Measurements from ENCODE around the gene C16orf96. TPM values are rescaled to one million over a fixed set of nuclear protein-coding genes. Genes with fewer than 3 reads are reported as not detected.

The C16orf96 gene
- total and polyA plus RNA-seq, 2 of the 13 experiments (the other 11 are each of a cell fraction or from before 2014, with no cell fraction given), result 0.03 TPM; not detected in 1

DNA sequence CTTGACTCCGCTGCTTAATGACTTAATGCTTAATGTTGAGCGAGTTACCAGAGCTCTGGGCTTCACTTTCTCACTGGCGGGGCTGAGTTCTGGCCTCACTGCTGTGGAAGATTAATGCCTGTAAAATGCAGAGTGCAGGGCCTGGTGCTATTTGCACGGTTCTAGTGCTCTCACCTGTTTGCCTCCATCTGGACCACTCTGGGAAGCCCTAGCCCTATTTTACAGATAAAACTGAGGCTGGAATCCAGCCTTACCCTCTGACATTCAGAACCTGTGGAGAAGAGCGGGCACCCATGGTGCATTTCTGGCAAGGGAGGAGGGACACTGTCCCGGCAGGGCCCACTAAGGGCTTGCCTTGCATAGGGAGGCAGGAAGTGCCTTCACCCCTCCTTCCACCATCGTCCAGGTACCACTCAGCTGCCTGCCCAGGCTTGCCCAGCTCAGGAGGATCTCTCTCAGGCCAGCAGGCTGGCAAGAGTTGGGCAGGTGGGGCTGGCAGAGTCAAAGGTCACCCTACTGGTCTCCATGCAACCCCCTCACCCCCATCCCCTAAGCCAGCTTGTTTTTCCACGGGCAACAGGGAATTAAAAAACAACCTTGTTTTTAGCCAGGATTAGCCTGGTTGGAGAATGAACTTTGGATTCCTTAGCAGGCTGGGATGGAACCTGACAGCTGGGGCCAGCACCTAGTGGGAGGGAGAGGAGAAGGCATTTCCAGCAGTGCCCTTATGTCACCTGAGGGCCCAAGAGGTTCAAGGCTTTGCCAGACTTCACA lies 62.7 kb downstream of the C16orf96 start (continued):
- TF ChIP-seq TAF1 (CRISPR knock-in tag; IDR thresholded peaks at IDR 0.05) (no peak; the same call in 1 of the 2 replicates), RXRB (CRISPR knock-in tag; IDR thresholded peaks at IDR 0.05; ENCODE audit: borderline replicate concordance) (peak; percentile 67), GABPA (IDR thresholded peaks at IDR 0.05; ENCODE audit: low read depth, low read length) (no peak), GABPA (CRISPR knock-in tag; IDR thresholded peaks at IDR 0.05; ENCODE audit: low read depth) (no peak), ZNF430 (CRISPR knock-in tag; IDR thresholded peaks at IDR 0.05) (no peak), ZNF724P (CRISPR knock-in tag; IDR thresholded peaks at IDR 0.05; ENCODE audit: borderline replicate concordance) (0 out of 2 replicates have a peak, but pooled peaks have one; percentile 9), FOXA1 (IDR thresholded peaks at IDR 0.05) (no peak), FOXA1 (CRISPR knock-in tag; IDR thresholded peaks at IDR 0.05) (no peak), ZNF20 (CRISPR knock-in tag; IDR thresholded peaks at IDR 0.05) (no peak), ZNF331 (CRISPR knock-in tag; IDR thresholded peaks at IDR 0.05) (0 out of 2 replicates have a peak, but pooled peaks have one; percentile 29), ZNF616 (CRISPR knock-in tag; IDR thresholded peaks at IDR 0.05; ENCODE audit: low read depth) (no peak), ZNF230 (CRISPR knock-in tag; IDR thresholded peaks at IDR 0.05) (no peak), CBX5 (CRISPR knock-in tag; IDR thresholded peaks at IDR 0.05; ENCODE audit: borderline replicate concordance) (no peak), HHEX (CRISPR knock-in tag; IDR thresholded peaks at IDR 0.05) (no peak), ZNF773 (CRISPR knock-in tag; IDR thresholded peaks at IDR 0.05; ENCODE audit: borderline replicate concordance) (no peak)
- TF ChIP-seq, protein P1, sequence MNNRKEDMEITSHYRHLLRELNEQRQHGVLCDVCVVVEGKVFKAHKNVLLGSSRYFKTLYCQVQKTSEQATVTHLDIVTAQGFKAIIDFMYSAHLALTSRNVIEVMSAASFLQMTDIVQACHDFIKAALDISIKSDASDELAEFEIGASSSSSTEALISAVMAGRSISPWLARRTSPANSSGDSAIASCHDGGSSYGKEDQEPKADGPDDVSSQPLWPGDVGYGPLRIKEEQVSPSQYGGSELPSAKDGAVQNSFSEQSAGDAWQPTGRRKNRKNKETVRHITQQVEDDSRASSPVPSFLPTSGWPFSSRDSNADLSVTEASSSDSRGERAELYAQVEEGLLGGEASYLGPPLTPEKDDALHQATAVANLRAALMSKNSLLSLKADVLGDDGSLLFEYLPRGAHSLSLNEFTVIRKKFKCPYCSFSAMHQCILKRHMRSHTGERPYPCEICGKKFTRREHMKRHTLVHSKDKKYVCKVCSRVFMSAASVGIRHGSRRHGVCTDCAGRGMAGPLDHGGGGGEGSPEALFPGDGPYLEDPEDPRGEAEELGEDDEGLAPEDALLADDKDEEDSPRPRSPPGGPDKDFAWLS (CRISPR knock-in tag; IDR thresholded peaks at IDR 0.05; ENCODE audit: borderline replicate concordance), result no peak
- TF ChIP-seq, protein P2, sequence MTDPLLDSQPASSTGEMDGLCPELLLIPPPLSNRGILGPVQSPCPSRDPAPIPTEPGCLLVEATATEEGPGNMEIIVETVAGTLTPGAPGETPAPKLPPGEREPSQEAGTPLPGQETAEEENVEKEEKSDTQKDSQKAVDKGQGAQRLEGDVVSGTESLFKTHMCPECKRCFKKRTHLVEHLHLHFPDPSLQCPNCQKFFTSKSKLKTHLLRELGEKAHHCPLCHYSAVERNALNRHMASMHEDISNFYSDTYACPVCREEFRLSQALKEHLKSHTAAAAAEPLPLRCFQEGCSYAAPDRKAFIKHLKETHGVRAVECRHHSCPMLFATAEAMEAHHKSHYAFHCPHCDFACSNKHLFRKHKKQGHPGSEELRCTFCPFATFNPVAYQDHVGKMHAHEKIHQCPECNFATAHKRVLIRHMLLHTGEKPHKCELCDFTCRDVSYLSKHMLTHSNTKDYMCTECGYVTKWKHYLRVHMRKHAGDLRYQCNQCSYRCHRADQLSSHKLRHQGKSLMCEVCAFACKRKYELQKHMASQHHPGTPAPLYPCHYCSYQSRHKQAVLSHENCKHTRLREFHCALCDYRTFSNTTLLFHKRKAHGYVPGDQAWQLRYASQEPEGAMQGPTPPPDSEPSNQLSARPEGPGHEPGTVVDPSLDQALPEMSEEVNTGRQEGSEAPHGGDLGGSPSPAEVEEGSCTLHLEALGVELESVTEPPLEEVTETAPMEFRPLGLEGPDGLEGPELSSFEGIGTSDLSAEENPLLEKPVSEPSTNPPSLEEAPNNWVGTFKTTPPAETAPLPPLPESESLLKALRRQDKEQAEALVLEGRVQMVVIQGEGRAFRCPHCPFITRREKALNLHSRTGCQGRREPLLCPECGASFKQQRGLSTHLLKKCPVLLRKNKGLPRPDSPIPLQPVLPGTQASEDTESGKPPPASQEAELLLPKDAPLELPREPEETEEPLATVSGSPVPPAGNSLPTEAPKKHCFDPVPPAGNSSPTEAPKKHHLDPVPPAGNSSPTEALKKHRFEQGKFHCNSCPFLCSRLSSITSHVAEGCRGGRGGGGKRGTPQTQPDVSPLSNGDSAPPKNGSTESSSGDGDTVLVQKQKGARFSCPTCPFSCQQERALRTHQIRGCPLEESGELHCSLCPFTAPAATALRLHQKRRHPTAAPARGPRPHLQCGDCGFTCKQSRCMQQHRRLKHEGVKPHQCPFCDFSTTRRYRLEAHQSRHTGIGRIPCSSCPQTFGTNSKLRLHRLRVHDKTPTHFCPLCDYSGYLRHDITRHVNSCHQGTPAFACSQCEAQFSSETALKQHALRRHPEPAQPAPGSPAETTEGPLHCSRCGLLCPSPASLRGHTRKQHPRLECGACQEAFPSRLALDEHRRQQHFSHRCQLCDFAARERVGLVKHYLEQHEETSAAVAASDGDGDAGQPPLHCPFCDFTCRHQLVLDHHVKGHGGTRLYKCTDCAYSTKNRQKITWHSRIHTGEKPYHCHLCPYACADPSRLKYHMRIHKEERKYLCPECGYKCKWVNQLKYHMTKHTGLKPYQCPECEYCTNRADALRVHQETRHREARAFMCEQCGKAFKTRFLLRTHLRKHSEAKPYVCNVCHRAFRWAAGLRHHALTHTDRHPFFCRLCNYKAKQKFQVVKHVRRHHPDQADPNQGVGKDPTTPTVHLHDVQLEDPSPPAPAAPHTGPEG (CRISPR knock-in tag; IDR thresholded peaks at IDR 0.05), result peak; percentile 42; the same call in 1 of the 2 replicates
- TF ChIP-seq, protein P3, sequence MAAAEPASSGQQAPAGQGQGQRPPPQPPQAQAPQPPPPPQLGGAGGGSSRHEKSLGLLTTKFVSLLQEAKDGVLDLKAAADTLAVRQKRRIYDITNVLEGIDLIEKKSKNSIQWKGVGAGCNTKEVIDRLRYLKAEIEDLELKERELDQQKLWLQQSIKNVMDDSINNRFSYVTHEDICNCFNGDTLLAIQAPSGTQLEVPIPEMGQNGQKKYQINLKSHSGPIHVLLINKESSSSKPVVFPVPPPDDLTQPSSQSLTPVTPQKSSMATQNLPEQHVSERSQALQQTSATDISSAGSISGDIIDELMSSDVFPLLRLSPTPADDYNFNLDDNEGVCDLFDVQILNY (CRISPR knock-in tag; conservative IDR thresholded peaks at IDR 0.05), result no peak
- TF ChIP-seq, protein P4, sequence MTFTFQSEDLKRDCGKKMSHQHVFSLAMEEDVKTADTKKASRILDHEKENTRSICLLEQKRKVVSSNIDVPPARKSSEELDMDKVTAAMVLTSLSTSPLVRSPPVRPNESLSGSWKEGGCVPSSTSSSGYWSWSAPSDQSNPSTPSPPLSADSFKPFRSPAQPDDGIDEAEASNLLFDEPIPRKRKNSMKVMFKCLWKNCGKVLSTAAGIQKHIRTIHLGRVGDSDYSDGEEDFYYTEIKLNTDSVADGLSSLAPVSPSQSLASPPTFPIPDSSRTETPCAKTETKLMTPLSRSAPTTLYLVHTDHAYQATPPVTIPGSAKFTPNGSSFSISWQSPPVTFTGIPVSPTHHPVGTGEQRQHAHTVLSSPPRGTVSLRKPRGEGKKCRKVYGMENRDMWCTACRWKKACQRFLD (CRISPR knock-in tag; IDR thresholded peaks at IDR 0.05; ENCODE audit: borderline replicate concordance), result no peak
- TF ChIP-seq, protein P5, sequence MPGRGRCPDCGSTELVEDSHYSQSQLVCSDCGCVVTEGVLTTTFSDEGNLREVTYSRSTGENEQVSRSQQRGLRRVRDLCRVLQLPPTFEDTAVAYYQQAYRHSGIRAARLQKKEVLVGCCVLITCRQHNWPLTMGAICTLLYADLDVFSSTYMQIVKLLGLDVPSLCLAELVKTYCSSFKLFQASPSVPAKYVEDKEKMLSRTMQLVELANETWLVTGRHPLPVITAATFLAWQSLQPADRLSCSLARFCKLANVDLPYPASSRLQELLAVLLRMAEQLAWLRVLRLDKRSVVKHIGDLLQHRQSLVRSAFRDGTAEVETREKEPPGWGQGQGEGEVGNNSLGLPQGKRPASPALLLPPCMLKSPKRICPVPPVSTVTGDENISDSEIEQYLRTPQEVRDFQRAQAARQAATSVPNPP (CRISPR knock-in tag; IDR thresholded peaks at IDR 0.05), result no peak

Measured in HepG2 (cell line).